H1 (cell line): ENCODE data around the gene SLC1A2. TPM values are rescaled to one million over a fixed set of nuclear protein-coding genes. Genes with fewer than 3 reads are reported as not detected.

Experiments used
- CTCF ChIA-PET: fragments of 300-600 bp; sonication (Branson Sonifier 250); formaldehyde crosslinking; loops from one replicate; lab custom pipeline; 2021; ENCODE audit not compliant: partially characterized antibody; lab: Charles Lee
- POLR2A ChIA-PET: fragments of 300-600 bp; sonication (Branson Sonifier 250); formaldehyde crosslinking; loops from one replicate; lab custom pipeline; 2021; ENCODE audit warnings: inconsistent platforms; ENCODE audit not compliant: partially characterized antibody; lab: Charles Lee
- DNase-seq, 2 experiments: peaks; one replicate each; pipeline versions ENCODE4 v3.0.0 to v3.0.0-alpha.2; 2010 to 2022; ENCODE audit warnings: low spot score in 2 of 2, low read depth in 1 of 2, mixed read lengths in 1 of 2
- FAIRE-seq: peaks from 2 replicates; lab custom pipeline; 2011; peaks lifted over from hg19 to GRCh38; lab: Jason Lieb, UNC
- H2AFZ ChIP-seq: 2 replicates; pipeline ENCODE4 v1.8.1; 2012; ENCODE audit warnings: low read length, inconsistent platforms
- H2AK5ac ChIP-seq: 2 replicates; pipeline ENCODE4 v1.6.1; 2013; ENCODE audit warnings: low read depth, low read length
- H2BK120ac ChIP-seq: replicated peaks from 2 replicates; pipeline ENCODE3; 2013; ENCODE audit warnings: low read depth, low read length, inconsistent platforms
- H2BK12ac ChIP-seq: 2 replicates; pipeline ENCODE4 v1.6.1; 2013; ENCODE audit warnings: low read depth, low read length
- H2BK15ac ChIP-seq: 2 replicates; pipeline ENCODE4 v1.6.1; 2013; ENCODE audit warnings: low read length
- H2BK20ac ChIP-seq: 2 replicates; pipeline ENCODE4 v1.6.1; 2013; ENCODE audit warnings: low read length
- H2BK5ac ChIP-seq: 2 replicates; pipeline ENCODE4 v1.6.1; 2013; ENCODE audit warnings: low read depth, low read length
- H3K14ac ChIP-seq: 2 replicates; pipeline ENCODE4 v1.6.1; 2013; ENCODE audit warnings: inconsistent platforms; ENCODE audit not compliant: insufficient read length
- H3K18ac ChIP-seq: 2 replicates; pipeline ENCODE4 v1.6.1; 2013; ENCODE audit warnings: low read length; ENCODE audit errors: extremely low read depth
- H3K23ac ChIP-seq: 2 replicates; pipeline ENCODE4 v1.6.1; 2013; ENCODE audit warnings: inconsistent platforms; ENCODE audit not compliant: insufficient read length
- H3K23me2 ChIP-seq: 2 replicates; pipeline ENCODE4 v1.6.1; 2013; ENCODE audit warnings: low read depth, low read length
- H3K27ac ChIP-seq: 2 replicates; pipeline ENCODE4 v1.6.1; 2011; ENCODE audit warnings: low read depth, low read length, inconsistent platforms
- H3K27me3 ChIP-seq, 4 experiments: replicated peaks in 1 of 4; 1 replicate in 1 of 4; 2 replicates in 3 of 4; pipeline versions ENCODE4 v1.6.1 to v1.8.1; 2011 to 2013; ENCODE audit warnings: low read length in 3 of 4, mild to moderate bottlenecking in 3 of 4, inconsistent platforms in 2 of 4, mixed read lengths in 2 of 4, moderate library complexity in 1 of 4; ENCODE audit not compliant: control insufficient read depth in 3 of 4, insufficient read depth in 3 of 4; ENCODE audit errors: extremely low read depth in 1 of 4
- H3K36me3 ChIP-seq, 4 experiments: 2 replicates each; pipeline versions ENCODE4 v1.6.1 to v1.8.1; 2011 to 2013; ENCODE audit warnings: mild to moderate bottlenecking in 4 of 4, low read length in 3 of 4, moderate library complexity in 2 of 4, control low read depth in 1 of 4, inconsistent platforms in 1 of 4; ENCODE audit not compliant: insufficient read depth in 4 of 4, control insufficient read depth in 2 of 4
- H3K4ac ChIP-seq: replicated peaks from 2 replicates; pipeline ENCODE3; 2013; ENCODE audit warnings: low read length, low read depth, mixed read lengths, inconsistent platforms; ENCODE audit not compliant: insufficient read length
- H3K4me1 ChIP-seq, 4 experiments: replicated peaks in 1 of 4; 1 replicate in 1 of 4; 2 replicates in 3 of 4; pipeline versions ENCODE4 v1.6.1 to v1.8.1; 2011 to 2013; ENCODE audit warnings: low read length in 3 of 4, inconsistent platforms in 2 of 4, mixed read lengths in 1 of 4; ENCODE audit not compliant: insufficient read depth in 4 of 4, control insufficient read depth in 3 of 4
- H3K4me2 ChIP-seq, 2 experiments: 2 replicates each; pipeline versions ENCODE4 v1.6.1 to v1.8.1; 2011 to 2013; ENCODE audit warnings: low read depth in 2 of 2, low read length in 2 of 2, control low read depth in 1 of 2, inconsistent platforms in 1 of 2, mild to moderate bottlenecking in 1 of 2; ENCODE audit not compliant: insufficient read depth in 1 of 2
- H3K4me3 ChIP-seq, 4 experiments: fragments of 200-600, 300-600 bp in 1 of 4; sonication (generic), shearing (Covaris generic), sonication (Bioruptor Twin) in 1 of 4; 2 replicates each; pipeline versions ENCODE4 v1.5.1 to v1.8.1; 2011 to 2016; ENCODE audit warnings: low read length in 4 of 4, low read depth in 3 of 4, control low read depth in 2 of 4, inconsistent platforms in 2 of 4, mild to moderate bottlenecking in 2 of 4, mixed read lengths in 1 of 4, moderate library complexity in 1 of 4; ENCODE audit not compliant: insufficient read depth in 2 of 4; ENCODE audit errors: extremely low read depth in 1 of 4
- H3K56ac ChIP-seq: replicated peaks from 2 replicates; pipeline ENCODE3; 2013; ENCODE audit warnings: low read depth, mild to moderate bottlenecking, mixed read lengths, low read length, inconsistent platforms; ENCODE audit not compliant: insufficient read length
- H3K79me1 ChIP-seq: 2 replicates; pipeline ENCODE4 v1.6.1; 2013; ENCODE audit warnings: low read depth, low read length, control low read depth
- H3K79me2 ChIP-seq, 2 experiments: 2 replicates each; pipeline versions ENCODE4 v1.6.1 to v1.8.1; 2012 to 2013; ENCODE audit warnings: low read length in 2 of 2, mild to moderate bottlenecking in 2 of 2, inconsistent platforms in 1 of 2; ENCODE audit not compliant: insufficient read depth in 2 of 2, control insufficient read depth in 1 of 2
- H3K9ac ChIP-seq, 4 experiments: replicated peaks in 1 of 4; 1 replicate in 1 of 4; 2 replicates in 3 of 4; pipeline versions ENCODE4 v1.6.1 to v1.8.1; 2011 to 2013; ENCODE audit warnings: low read depth in 3 of 4, low read length in 3 of 4, control low read depth in 2 of 4, mild to moderate bottlenecking in 2 of 4, moderate library complexity in 2 of 4, inconsistent platforms in 1 of 4; ENCODE audit errors: extremely low read depth in 1 of 4
- H3K9me3 ChIP-seq, 2 experiments: 2 replicates each; pipeline versions ENCODE4 v1.6.1 to v1.8.1; 2012 to 2013; ENCODE audit warnings: mild to moderate bottlenecking in 2 of 2, moderate library complexity in 2 of 2, control low read depth in 1 of 2, inconsistent platforms in 1 of 2, low read depth in 1 of 2, low read length in 1 of 2, mixed read lengths in 1 of 2; ENCODE audit not compliant: insufficient read depth in 2 of 2
- H4K20me1 ChIP-seq, 2 experiments: replicated peaks in 1 of 2; 2 replicates each; pipeline versions ENCODE3 to v1.8.1; 2011 to 2013; ENCODE audit warnings: inconsistent platforms in 2 of 2, low read length in 2 of 2, mild to moderate bottlenecking in 1 of 2; ENCODE audit not compliant: insufficient read depth in 2 of 2, control insufficient read depth in 1 of 2
- H4K5ac ChIP-seq: 2 replicates; pipeline ENCODE4 v1.6.1; 2013; ENCODE audit warnings: low read length, low read depth, mixed read lengths, inconsistent platforms; ENCODE audit not compliant: insufficient read length
- H4K8ac ChIP-seq: 2 replicates; pipeline ENCODE4 v1.8.0; 2013; ENCODE audit warnings: mild to moderate bottlenecking, moderate library complexity, low read length, inconsistent platforms; ENCODE audit not compliant: insufficient read depth; ENCODE audit errors: extremely low read depth
- H4K91ac ChIP-seq: replicated peaks from 2 replicates; pipeline ENCODE3; 2013; ENCODE audit warnings: low read length, mixed read lengths, inconsistent platforms; ENCODE audit not compliant: insufficient read length
- BRCA1 ChIP-seq: IDR thresholded peaks from 2 replicates; pipeline ENCODE4 v1.6.1; 2012; ENCODE audit warnings: low read depth, low read length, improper control_type of control experiment
- CHD2 ChIP-seq: IDR thresholded peaks from 2 replicates; pipeline ENCODE4 v1.6.1; 2012; ENCODE audit warnings: low read length, improper control_type of control experiment
- CREB1 ChIP-seq: IDR thresholded peaks from 2 replicates; pipeline ENCODE4 v1.6.1; 2012; ENCODE audit warnings: inconsistent platforms
- EGR1 ChIP-seq: IDR thresholded peaks from 2 replicates; pipeline ENCODE4 v1.6.1; 2011; ENCODE audit warnings: low read depth, low read length, borderline replicate concordance
- EZH2 ChIP-seq: fragments of 200-600 bp; sonication (generic); IDR thresholded peaks from 2 replicates; pipeline ENCODE4 v1.7.1; 2012; ENCODE audit warnings: low read depth, mild to moderate bottlenecking, moderate library complexity, low read length, inconsistent platforms; ENCODE audit not compliant: severe bottlenecking
- GTF2F1 ChIP-seq: IDR thresholded peaks from 2 replicates; pipeline ENCODE4 v1.6.1; 2012; ENCODE audit warnings: low read depth, low read length, improper control_type of control experiment, borderline replicate concordance
- JUN ChIP-seq: IDR thresholded peaks from 2 replicates; pipeline ENCODE4 v1.6.1; 2011; ENCODE audit warnings: low read depth, mild to moderate bottlenecking, improper control_type of control experiment, low read length
- JUND ChIP-seq: IDR thresholded peaks from 2 replicates; pipeline ENCODE4 v1.6.1; 2011; ENCODE audit warnings: mild to moderate bottlenecking, improper control_type of control experiment, low read length
- NRF1 ChIP-seq: IDR thresholded peaks from 2 replicates; pipeline ENCODE4 v1.6.1; 2011; ENCODE audit warnings: mild to moderate bottlenecking, low read depth, low read length, improper control_type of control experiment
- POLR2AphosphoS5 ChIP-seq: IDR thresholded peaks from 2 replicates; pipeline ENCODE4 v1.6.1; 2011; ENCODE audit warnings: low read depth, low read length
- RBBP5 ChIP-seq: IDR thresholded peaks from 2 replicates; pipeline ENCODE4 v1.7.1; 2012; ENCODE audit warnings: low read depth, mild to moderate bottlenecking, inconsistent platforms, low read length, moderate library complexity, borderline replicate concordance
- SIN3A ChIP-seq, 2 experiments: IDR thresholded peaks in 1 of 2; conservative IDR thresholded peaks in 1 of 2; 2 replicates each; pipeline ENCODE4 v1.6.1; 2011 to 2012; ENCODE audit warnings: low read length in 2 of 2, improper control_type of control experiment in 1 of 2, low read depth in 1 of 2, mild to moderate bottlenecking in 1 of 2
- SIX5 ChIP-seq: IDR thresholded peaks from 2 replicates; pipeline ENCODE4 v1.6.1; 2011; ENCODE audit warnings: mild to moderate bottlenecking, low read depth, low read length
- SRF ChIP-seq: IDR thresholded peaks from 2 replicates; pipeline ENCODE4 v1.6.1; 2011; ENCODE audit warnings: mild to moderate bottlenecking, low read depth, low read length, moderate library complexity
- TAF7 ChIP-seq: optimal IDR thresholded peaks from 2 replicates; pipeline ENCODE3; 2011; ENCODE audit warnings: low read depth, mild to moderate bottlenecking, inconsistent platforms, low read length, moderate library complexity, borderline replicate concordance
- TBP ChIP-seq: IDR thresholded peaks from 2 replicates; pipeline ENCODE4 v1.6.1; 2011; ENCODE audit warnings: low read depth, low read length, improper control_type of control experiment
- TCF12 ChIP-seq: IDR thresholded peaks from 2 replicates; pipeline ENCODE4 v1.6.1; 2011; ENCODE audit warnings: low read depth, mild to moderate bottlenecking, low read length
- YY1 ChIP-seq: IDR thresholded peaks from 2 replicates; pipeline ENCODE4 v1.6.1; 2011; ENCODE audit warnings: low read depth, mild to moderate bottlenecking, low read length
- polyA plus RNA-seq, 7 experiments: library from polyadenylated mRNA; depleted of rRNA in 3 of 7; stranded (reverse) in 5 of 7; unstranded in 2 of 7; fragments of >200 nt in 5 of 7; fragments of 200-250 nt in 2 of 7; gene quantifications; 1 replicate in 5 of 7; 2 replicates in 1 of 7; 4 replicates in 1 of 7; pipeline versions ENCODE4 v1.2.1 to v1.2.3, GENCODE V29; 2011 to 2013; ENCODE audit warnings: missing spikeins in 2 of 7, mixed read lengths in 2 of 7
- total RNA-seq: library from RNA; stranded (reverse); fragmentation: NEBNext Ultra II Directional; extraction: Animal tissue kit (Norgen Biotek cat#: 25700); gene quantifications from 2 replicates; pipeline ENCODE4 v1.2.1, GENCODE V29; 2021

SLC1A2 gene
- total and polyA plus RNA-seq, 2 of the 8 experiments (the other 6 are each of a cell fraction or from before 2014, with no cell fraction given): 0.57 to 1.2 TPM

GRCh38 chr11:35215945-35216344, 203.4 kb downstream of the SLC1A2 start:
- DNase-seq (no peak), FAIRE-seq (no peak)
- no peaks in the 10 kb centered on the region for H3K79me1 ChIP-seq
- H2BK20ac ChIP-seq: no peak overlapping the region
- TF ChIP-seq SIX5: no peak
- no peak for TF ChIP-seq CHD2
- TF ChIP-seq JUND: no peak
- TF ChIP-seq SIN3A (conservative IDR thresholded peaks at IDR 0.05 in 1 of 2, IDR thresholded peaks at IDR 0.05 in 1 of 2; ENCODE audit: low read depth in 1 of 2, low read length in 2 of 2): no peak
- no peak for TF ChIP-seq GTF2F1
- no peak for TF ChIP-seq JUN
- no peak for TF ChIP-seq TBP
- no peak for TF ChIP-seq NRF1
- no peak for TF ChIP-seq EGR1
- no peak for TF ChIP-seq POLR2AphosphoS5
- no peak for TF ChIP-seq RBBP5
- no peak for TF ChIP-seq YY1
- TF ChIP-seq BRCA1: no peak
- no peak for TF ChIP-seq EZH2
- TF ChIP-seq SRF: no peak
- TF ChIP-seq TCF12: no peak
- TF ChIP-seq CREB1: no peak
- no peak for TF ChIP-seq TAF7
- no peak overlapping the region for H2BK120ac ChIP-seq
- no peak overlapping the region for H3K23ac ChIP-seq
- no peak overlapping the region for H2AFZ ChIP-seq
- H3K27me3 ChIP-seq: no peaks in the 10 kb centered on the region; a peak in 1 of 7 replicates
- no peak overlapping the region for H4K8ac ChIP-seq
- no peaks in the 10 kb centered on the region for H4K20me1 ChIP-seq
- H4K91ac ChIP-seq: no peak overlapping the region
- no peaks in the 10 kb centered on the region for H3K9me3 ChIP-seq
- no peak overlapping the region for H2AK5ac ChIP-seq
- no peaks in the 10 kb centered on the region for H3K36me3 ChIP-seq
- H3K14ac ChIP-seq: no peak overlapping the region
- ChIA-PET POLR2A (no interaction called here), CTCF (no interaction called here)
- no peaks in the 10 kb centered on the region for H3K23me2 ChIP-seq
- no peak overlapping the region for H3K56ac ChIP-seq
- H3K9ac ChIP-seq: no peak overlapping the region
- H3K79me2 ChIP-seq: no peaks in the 10 kb centered on the region
- 0 out of 2 replicates have a peak overlapping the region, but pooled peaks have one; percentile 22 for H2BK5ac ChIP-seq
- no peak overlapping the region for H3K4me3 ChIP-seq
- peaks cover 0 to 11% (median 5%) of the 10 kb centered on the region in 4 experiments; a peak in 3 of 7 replicates for H3K4me1 ChIP-seq
- H3K27ac ChIP-seq: no peak overlapping the region
- no peak overlapping the region for H2BK15ac ChIP-seq
- H4K5ac ChIP-seq: no peak overlapping the region
- no peak overlapping the region for H3K4me2 ChIP-seq
- H3K4ac ChIP-seq: no peak overlapping the region
- no peak overlapping the region for H2BK12ac ChIP-seq
- H3K18ac ChIP-seq: no peak overlapping the region
